Measurements from ENCODE around the gene USP35.
"Not testable (repeated sequence)": the region's sequence is repeated elsewhere in the genome, so short reads cannot be mapped to it uniquely, and the experiment has no call there.

USP35 gene

GRCh38 chr11:78168539-78169477, 19.9 kb upstream of the USP35 start:
- DNase-seq, result no peak

- DNase-seq, result no peak
Observed at GRCh38 chr11:78170413-78170812, 18.3 kb upstream of the USP35 start.

- DNase-seq, result no peak
Observed at GRCh38 chr11:78170874-78171549, 17.7 kb upstream of the USP35 start.

GRCh38 chr11:78171951-78172350, 16.8 kb upstream of the USP35 start:
- DNase-seq, result no peak

GRCh38 chr11:78175862-78176261, 12.9 kb upstream of the USP35 start:
- DNase-seq, result not testable (repeated sequence)

GRCh38 chr11:78176605-78177141, 12.0 kb upstream of the USP35 start:
- no peak for DNase-seq

- no peak for DNase-seq
Observed at GRCh38 chr11:78177216-78177615, 11.5 kb upstream of the USP35 start.

GRCh38 chr11:78179459-78180071, 9.2 kb upstream of the USP35 start:
- no peak for DNase-seq

GRCh38 chr11:78180751-78181150, 8.0 kb upstream of the USP35 start:
- no peak for DNase-seq

- DNase-seq, result peak; percentile 76
Observed at GRCh38 chr11:78181185-78181584, 7.5 kb upstream of the USP35 start.

GRCh38 chr11:78187366-78188285, 1.1 kb upstream of the USP35 start:
- DNase-seq, result no peak

- DNase-seq, result no peak
Observed at GRCh38 chr11:78189174-78189724, 530 bp downstream of the USP35 start.

- DNase-seq, result peak; percentile 76
Observed at GRCh38 chr11:78189851-78190250, 1.1 kb downstream of the USP35 start.

GRCh38 chr11:78190374-78190773, 1.7 kb downstream of the USP35 start:
- DNase-seq, result peak; percentile 76

GRCh38 chr11:78190871-78191538, 2.3 kb downstream of the USP35 start:
- no peak for DNase-seq

- peak; percentile 97 for DNase-seq
Observed at GRCh38 chr11:78192223-78192719, 3.6 kb downstream of the USP35 start.

- peak; percentile 92 for DNase-seq
Observed at GRCh38 chr11:78192911-78193351, 4.2 kb downstream of the USP35 start.

GRCh38 chr11:78193806-78194205, 5.1 kb downstream of the USP35 start:
- no peak for DNase-seq

- DNase-seq, result no peak
Observed at GRCh38 chr11:78194490-78194889, 5.8 kb downstream of the USP35 start.

- DNase-seq, result no peak
Observed at GRCh38 chr11:78195917-78196560, 7.3 kb downstream of the USP35 start.
